GM18868 (cell line): ENCODE measurements around the gene SHISAL1.

ENCODE experiments used
- ATAC-seq: cut with Tn5 transposase; IDR thresholded peaks from one replicate; pipeline ENCODE4 v1.9.1; 2021; ENCODE audit warnings: mild to moderate bottlenecking, moderate library complexity; ENCODE audit not compliant: unreplicated experiment

Gene SHISAL1

GRCh38 chr22:44281768-44282637 lies 30.7 kb downstream of the SHISAL1 start:
- ATAC-seq: no peak

- ATAC-seq: no peak
Observed at GRCh38 chr22:44280665-44281188, 32.0 kb downstream of the SHISAL1 start.

- ATAC-seq: no peak
Observed at GRCh38 chr22:44279069-44279360, 33.7 kb downstream of the SHISAL1 start.

GRCh38 chr22:44278243-44279068 lies 34.3 kb downstream of the SHISAL1 start:
- ATAC-seq: no peak

- no peak for ATAC-seq
Observed at GRCh38 chr22:44277386-44278135, 35.2 kb downstream of the SHISAL1 start.

- no peak for ATAC-seq
Observed at GRCh38 chr22:44276706-44277356, 35.9 kb downstream of the SHISAL1 start.

- no peak for ATAC-seq
Observed at GRCh38 chr22:44276041-44276440, 36.7 kb downstream of the SHISAL1 start.

- no peak for ATAC-seq
Observed at GRCh38 chr22:44275631-44275995, 37.1 kb downstream of the SHISAL1 start.

GRCh38 chr22:44274918-44275630 lies 37.7 kb downstream of the SHISAL1 start:
- no peak for ATAC-seq

GRCh38 chr22:44273175-44273574 lies 39.6 kb downstream of the SHISAL1 start:
- ATAC-seq: no peak

- ATAC-seq: no peak
Observed at GRCh38 chr22:44272401-44272771, 40.4 kb downstream of the SHISAL1 start.

- no peak for ATAC-seq
Observed at GRCh38 chr22:44271732-44272400, 40.9 kb downstream of the SHISAL1 start.

- ATAC-seq: no peak
Observed at GRCh38 chr22:44271010-44271500, 41.7 kb downstream of the SHISAL1 start.

- no peak for ATAC-seq
Observed at GRCh38 chr22:44270556-44270880, 42.2 kb downstream of the SHISAL1 start.

GRCh38 chr22:44269757-44270555 lies 42.8 kb downstream of the SHISAL1 start:
- ATAC-seq: no peak

- ATAC-seq: no peak
Observed at GRCh38 chr22:44269117-44269498, 43.6 kb downstream of the SHISAL1 start.

GRCh38 chr22:44268431-44269116 lies 44.2 kb downstream of the SHISAL1 start:
- no peak for ATAC-seq

GRCh38 chr22:44267856-44268255 lies 44.9 kb downstream of the SHISAL1 start:
- no peak for ATAC-seq
